ENCODE measurements around the gene CD247. TPM values are rescaled to one million over a fixed set of nuclear protein-coding genes. Genes with fewer than 3 reads are reported as not detected.
"Not testable (repeated sequence)": the region's sequence is repeated elsewhere in the genome, so short reads cannot be mapped to it uniquely, and the experiment has no call there.

The CD247 gene
- total RNA-seq, 1 donor from 2014 or later = not detected

GRCh38 chr1:167563579-167564246, 45.4 kb upstream of the CD247 start:
- H3K9me3 Mint-ChIP-seq (ENCODE audit: unreplicated experiment) = no peaks in the 10 kb centered on the region
- H3K27ac Mint-ChIP-seq (ENCODE audit: unreplicated experiment) = no peak overlapping the region
- DNase-seq (ENCODE audit: extremely low spot score, unreplicated experiment) = no peak
- no peak overlapping the region for H3K4me3 Mint-ChIP-seq (ENCODE audit: unreplicated experiment)
- TF ChIP-seq, protein P1, sequence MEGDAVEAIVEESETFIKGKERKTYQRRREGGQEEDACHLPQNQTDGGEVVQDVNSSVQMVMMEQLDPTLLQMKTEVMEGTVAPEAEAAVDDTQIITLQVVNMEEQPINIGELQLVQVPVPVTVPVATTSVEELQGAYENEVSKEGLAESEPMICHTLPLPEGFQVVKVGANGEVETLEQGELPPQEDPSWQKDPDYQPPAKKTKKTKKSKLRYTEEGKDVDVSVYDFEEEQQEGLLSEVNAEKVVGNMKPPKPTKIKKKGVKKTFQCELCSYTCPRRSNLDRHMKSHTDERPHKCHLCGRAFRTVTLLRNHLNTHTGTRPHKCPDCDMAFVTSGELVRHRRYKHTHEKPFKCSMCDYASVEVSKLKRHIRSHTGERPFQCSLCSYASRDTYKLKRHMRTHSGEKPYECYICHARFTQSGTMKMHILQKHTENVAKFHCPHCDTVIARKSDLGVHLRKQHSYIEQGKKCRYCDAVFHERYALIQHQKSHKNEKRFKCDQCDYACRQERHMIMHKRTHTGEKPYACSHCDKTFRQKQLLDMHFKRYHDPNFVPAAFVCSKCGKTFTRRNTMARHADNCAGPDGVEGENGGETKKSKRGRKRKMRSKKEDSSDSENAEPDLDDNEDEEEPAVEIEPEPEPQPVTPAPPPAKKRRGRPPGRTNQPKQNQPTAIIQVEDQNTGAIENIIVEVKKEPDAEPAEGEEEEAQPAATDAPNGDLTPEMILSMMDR (IDR thresholded peaks at IDR 0.05) = no peak
- H3K4me1 Mint-ChIP-seq (ENCODE audit: unreplicated experiment) = peaks cover 5% of the 10 kb centered on the region
- H3K36me3 Mint-ChIP-seq (ENCODE audit: unreplicated experiment) = no peaks in the 10 kb centered on the region
- peaks cover 23% of the 10 kb centered on the region for H3K27me3 Mint-ChIP-seq (ENCODE audit: unreplicated experiment)

GRCh38 chr1:167562702-167563101, 44.4 kb upstream of the CD247 start:
- peaks cover 3% of the 10 kb centered on the region for H3K4me1 Mint-ChIP-seq (ENCODE audit: unreplicated experiment)
- no peaks in the 10 kb centered on the region for H3K36me3 Mint-ChIP-seq (ENCODE audit: unreplicated experiment)
- no peak for DNase-seq (ENCODE audit: extremely low spot score, unreplicated experiment)
- H3K27me3 Mint-ChIP-seq (ENCODE audit: unreplicated experiment) = peaks cover 25% of the 10 kb centered on the region
- TF ChIP-seq, protein P1 (IDR thresholded peaks at IDR 0.05) = no peak
- H3K9me3 Mint-ChIP-seq (ENCODE audit: unreplicated experiment) = no peaks in the 10 kb centered on the region
- H3K4me3 Mint-ChIP-seq (ENCODE audit: unreplicated experiment) = no peak overlapping the region
- no peak overlapping the region for H3K27ac Mint-ChIP-seq (ENCODE audit: unreplicated experiment)

DNA sequence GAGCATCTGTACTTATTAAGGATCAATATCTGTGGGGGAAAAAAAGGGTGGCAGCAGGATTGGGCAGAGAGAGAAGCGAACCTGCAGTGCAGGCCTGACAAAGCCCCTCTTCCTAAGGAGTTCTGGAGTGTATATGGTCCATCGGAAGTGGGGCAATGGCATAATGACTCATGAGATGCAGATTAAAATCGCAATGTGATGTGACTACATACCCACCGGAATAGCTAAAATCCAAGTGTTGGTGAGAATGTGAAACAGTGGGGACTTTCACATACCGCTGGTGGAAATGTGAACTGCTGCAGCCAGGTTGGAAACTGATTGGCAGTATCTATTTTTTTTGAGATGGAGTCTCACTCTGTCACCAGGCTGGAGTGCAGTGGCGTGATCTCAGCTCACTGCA, 43.4 kb upstream of the CD247 start:
- Mint-ChIP-seq H3K4me3 (ENCODE audit: unreplicated experiment) (no peak overlapping the region), H3K36me3 (ENCODE audit: unreplicated experiment) (no peaks in the 10 kb centered on the region), H3K9me3 (ENCODE audit: unreplicated experiment) (no peaks in the 10 kb centered on the region), H3K4me1 (ENCODE audit: unreplicated experiment) (peaks cover 3% of the 10 kb centered on the region), H3K27ac (ENCODE audit: unreplicated experiment) (no peak overlapping the region), H3K27me3 (ENCODE audit: unreplicated experiment) (peaks cover 22% of the 10 kb centered on the region)
- DNase-seq (ENCODE audit: extremely low spot score, unreplicated experiment) = no peak
- TF ChIP-seq, protein P1 (IDR thresholded peaks at IDR 0.05) = no peak

DNA sequence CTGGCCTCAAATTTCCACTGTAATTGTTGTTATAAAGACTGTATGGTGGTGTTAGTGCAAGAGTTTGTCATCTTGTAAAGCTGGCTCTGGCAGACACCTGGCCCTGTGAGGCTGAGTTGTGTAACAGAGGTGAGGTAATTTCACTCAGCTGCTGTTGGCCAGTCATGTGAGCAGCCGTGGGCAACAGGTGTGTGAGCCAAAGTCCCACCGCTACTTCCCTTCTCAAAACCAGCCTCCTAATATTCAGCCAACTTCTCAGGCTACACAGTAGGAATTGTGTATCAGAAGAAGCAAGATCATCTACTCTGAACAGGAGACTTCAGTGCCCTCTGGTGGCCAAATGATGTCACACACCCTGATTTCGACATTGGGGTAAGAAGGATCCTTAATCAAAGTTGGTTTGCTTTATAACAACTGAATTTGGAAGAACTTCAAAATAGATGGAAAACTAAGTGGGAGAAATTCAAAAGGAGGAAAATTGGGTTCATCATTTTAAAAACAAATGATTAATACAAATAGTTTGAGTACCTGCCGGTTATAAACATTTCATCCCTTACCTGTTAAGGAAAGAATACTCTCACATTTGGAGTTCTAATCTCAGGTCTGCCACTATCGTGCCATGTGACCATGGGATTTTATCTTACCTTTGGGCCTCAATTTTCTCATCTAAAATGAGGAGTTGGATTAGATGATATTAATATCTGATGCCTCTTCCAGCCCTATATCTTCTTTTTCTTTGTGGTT, 37.8 kb upstream of the CD247 start:
- no peak for DNase-seq (ENCODE audit: extremely low spot score, unreplicated experiment)
- Mint-ChIP-seq H3K4me3 (ENCODE audit: unreplicated experiment) (no peak overlapping the region), H3K9me3 (ENCODE audit: unreplicated experiment) (no peaks in the 10 kb centered on the region), H3K4me1 (ENCODE audit: unreplicated experiment) (peaks cover 11% of the 10 kb centered on the region), H3K36me3 (ENCODE audit: unreplicated experiment) (no peaks in the 10 kb centered on the region), H3K27me3 (ENCODE audit: unreplicated experiment) (peaks cover 25% of the 10 kb centered on the region), H3K27ac (ENCODE audit: unreplicated experiment) (no peak overlapping the region)
- TF ChIP-seq, protein P1 (IDR thresholded peaks at IDR 0.05) = peak; percentile 87

DNA sequence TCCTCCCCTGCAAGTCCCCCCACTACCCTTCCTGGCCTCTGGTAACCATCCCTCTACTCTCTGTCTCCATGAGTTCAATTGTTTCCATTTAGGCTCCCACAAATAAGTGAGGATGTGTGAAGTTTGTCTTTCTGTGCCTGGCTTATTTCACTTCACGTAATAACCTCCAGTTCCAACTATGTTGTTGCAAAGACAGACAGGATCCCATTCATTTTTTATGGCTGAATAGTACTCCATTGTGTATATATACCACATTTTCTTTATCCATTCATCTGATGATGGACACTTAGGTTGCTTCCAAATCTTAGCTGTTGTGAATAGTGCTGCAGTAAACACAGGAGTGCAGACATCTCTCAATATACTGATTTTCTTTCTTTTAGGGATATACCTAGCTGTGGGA, 36.7 kb upstream of the CD247 start:
- Mint-ChIP-seq H3K27me3 (ENCODE audit: unreplicated experiment) (peaks cover 21% of the 10 kb centered on the region), H3K4me1 (ENCODE audit: unreplicated experiment) (peaks cover 11% of the 10 kb centered on the region)
- not testable (repeated sequence) for DNase-seq (ENCODE audit: extremely low spot score, unreplicated experiment); H3K27ac Mint-ChIP-seq (ENCODE audit: unreplicated experiment); H3K9me3 Mint-ChIP-seq (ENCODE audit: unreplicated experiment); H3K4me3 Mint-ChIP-seq (ENCODE audit: unreplicated experiment); H3K36me3 Mint-ChIP-seq (ENCODE audit: unreplicated experiment)

Data from osteocyte (in vitro differentiated cells).